ENCODE measurements around the gene IL19.
"Not testable (repeated sequence)": the region's sequence is repeated elsewhere in the genome, so short reads cannot be mapped to it uniquely, and the experiment has no call there.

The IL19 gene

DNA sequence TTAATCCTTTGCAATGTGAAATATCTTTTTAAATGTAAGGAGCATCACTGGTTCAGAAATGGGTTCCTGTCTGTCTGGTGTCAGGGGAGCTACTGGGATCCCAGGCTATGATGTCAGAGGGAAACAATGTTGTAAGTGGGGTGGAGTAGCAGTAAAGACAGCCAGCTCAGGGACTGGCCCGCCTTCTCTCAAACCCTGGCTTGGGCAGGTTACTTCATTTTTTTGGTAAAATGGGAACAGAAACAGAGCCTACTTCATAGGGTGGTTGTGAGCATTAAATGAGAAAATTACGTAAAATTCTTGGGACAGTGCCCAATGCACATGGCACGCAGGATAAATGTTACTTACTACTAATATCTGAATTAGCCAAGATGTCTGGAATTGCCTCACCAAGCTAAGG lies 64.1 kb downstream of the IL19 start:
- DNase-seq, result peak; percentile 95

GRCh38 chr1:206835186-206835585 lies 64.6 kb downstream of the IL19 start:
- no peak for DNase-seq

- no peak for DNase-seq
Measured at GRCh38 chr1:206836111-206836510, 65.5 kb downstream of the IL19 start.

DNA sequence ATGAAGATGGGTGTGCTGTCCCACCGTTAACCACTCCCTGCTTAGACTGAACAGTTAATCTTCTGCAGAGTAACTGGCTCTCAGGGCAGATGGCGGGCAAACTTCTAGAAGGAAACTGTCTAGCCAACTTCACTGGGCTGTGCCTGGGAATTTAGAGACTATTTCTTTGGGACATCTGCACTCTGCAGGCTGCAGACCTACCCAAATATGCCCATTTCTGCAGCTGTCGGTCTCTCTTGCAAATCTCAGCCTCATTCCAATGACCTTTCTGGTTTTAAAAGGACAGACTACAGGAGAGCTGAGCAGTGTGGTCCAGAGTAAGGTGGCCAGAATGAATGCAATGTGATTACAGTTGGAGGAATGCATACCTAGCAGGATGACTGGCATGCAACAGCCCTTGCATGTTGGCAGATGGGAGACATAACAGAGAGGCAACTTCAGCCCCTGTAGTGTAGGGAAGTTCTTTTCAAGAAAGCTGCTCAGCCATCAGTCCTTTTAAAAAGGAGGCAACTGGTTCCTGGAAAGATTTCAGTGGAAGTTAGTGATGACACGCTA lies 68.5 kb downstream of the IL19 start:
- DNase-seq, result no peak

- no peak for DNase-seq
Measured at GRCh38 chr1:206839857-206840256, 69.3 kb downstream of the IL19 start.

DNA sequence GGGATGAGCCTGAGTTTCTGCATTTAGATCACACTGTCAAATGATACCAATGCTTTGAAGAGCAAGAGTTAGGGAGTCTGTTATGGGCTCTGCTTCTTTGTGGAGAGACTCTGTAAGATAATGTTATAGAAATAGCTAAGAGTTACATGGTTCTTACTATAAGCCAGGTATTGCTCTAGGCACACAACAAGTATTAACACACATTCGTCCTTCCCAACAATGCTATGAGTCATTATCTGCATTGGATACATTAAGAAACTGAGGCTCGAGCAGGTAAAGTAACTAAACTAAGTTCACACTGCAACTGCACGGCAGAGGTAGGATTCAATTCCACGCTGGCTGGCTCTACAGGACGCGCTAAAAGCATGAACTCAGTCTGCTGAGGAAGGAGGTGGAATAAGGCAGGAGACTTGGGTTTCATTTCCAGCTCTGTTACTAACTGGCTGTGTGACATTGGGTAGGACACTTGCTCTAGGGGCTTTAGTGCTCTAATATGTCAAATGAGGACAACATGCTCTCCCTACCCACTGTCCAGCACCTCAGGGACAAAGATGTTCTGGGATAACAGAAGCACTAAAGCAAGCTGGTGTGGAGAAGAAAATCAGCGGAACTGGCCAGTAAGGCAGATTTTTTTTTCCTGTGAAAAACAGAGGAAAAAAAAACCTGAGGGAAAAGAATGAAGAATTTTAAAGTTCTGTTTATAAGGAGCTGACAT lies 71.2 kb downstream of the IL19 start:
- no peak for DNase-seq

- DNase-seq, result no peak
Measured at GRCh38 chr1:206842854-206843253, 72.3 kb downstream of the IL19 start.

- DNase-seq, result no peak
Measured at GRCh38 chr1:206843626-206844025, 73.1 kb downstream of the IL19 start.

- DNase-seq, result no peak
Measured at GRCh38 chr1:206846487-206846886, 75.9 kb downstream of the IL19 start.

GRCh38 chr1:206847337-206847834 lies 76.8 kb downstream of the IL19 start:
- no peak for DNase-seq

DNA sequence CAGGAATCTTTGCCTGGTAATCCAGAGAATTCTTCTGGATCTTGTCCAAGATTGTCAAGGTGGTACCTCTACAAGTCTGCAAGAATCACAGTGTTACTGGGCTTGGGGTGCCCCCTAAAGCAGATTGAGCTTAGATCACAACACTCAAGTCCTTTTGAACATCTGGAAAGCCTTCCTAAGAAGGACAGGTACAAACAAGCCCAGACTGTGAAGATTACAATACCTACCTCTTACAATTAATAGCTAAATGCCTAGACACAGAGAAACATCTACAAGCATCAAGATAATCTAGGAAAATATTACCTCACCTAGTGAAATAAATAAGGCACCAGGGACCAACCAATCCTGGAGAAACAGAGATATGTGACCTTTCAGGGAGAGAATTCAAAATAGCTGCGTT lies 77.4 kb downstream of the IL19 start:
- DNase-seq, result no peak

GRCh38 chr1:206850401-206850800 lies 79.8 kb downstream of the IL19 start:
- DNase-seq, result no peak

DNA sequence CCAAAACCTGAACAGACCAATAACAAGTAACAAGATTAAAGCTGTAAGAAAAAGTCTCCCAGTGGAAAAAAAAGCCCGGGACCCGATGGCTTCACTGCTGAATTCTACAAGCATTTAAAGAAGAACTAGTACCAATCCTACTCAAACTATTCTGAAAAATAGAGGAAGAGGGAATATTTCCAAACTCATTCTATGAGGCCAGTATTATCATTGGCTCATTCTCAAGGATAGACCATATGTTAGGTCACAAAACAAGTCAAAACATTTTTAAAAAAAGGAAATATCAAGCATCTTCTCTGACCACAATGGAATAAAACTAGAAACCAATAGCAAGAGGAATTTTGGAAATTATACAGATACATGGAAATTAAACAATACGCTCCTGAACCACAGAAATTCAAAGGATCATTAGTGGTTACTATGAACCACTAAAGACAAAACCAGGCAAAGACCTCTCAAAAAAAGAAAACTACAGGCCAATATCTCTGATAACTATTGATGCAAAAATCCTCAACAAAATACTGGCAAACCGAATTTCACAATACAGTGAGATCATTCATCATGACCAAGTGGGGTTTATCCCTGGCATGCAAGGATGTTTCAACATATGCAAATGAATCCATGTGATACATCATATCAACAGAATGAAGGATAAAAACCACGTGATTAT lies 80.9 kb downstream of the IL19 start:
- peak; percentile 85 for DNase-seq

DNA sequence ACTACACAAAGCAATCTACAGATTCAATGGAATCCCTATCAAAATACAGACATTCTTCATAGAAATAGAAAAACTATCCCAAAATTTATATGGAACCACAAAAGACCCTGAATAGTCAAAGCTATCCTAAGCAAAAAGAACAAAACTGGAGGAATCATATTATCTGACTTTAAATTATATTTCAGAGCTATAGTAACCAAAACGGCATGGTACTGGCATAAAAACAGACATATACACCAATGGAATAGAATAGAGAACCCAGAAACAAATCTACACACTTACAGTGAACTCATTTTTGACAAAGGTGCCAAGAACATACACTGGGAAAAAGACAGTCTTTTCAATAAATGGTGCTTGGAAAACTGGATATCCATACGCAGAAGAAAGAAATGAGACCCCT lies 82.1 kb downstream of the IL19 start:
- not testable (repeated sequence) for DNase-seq

- not testable (repeated sequence) for DNase-seq
Measured at GRCh38 chr1:206853696-206854095, 83.1 kb downstream of the IL19 start.

DNA sequence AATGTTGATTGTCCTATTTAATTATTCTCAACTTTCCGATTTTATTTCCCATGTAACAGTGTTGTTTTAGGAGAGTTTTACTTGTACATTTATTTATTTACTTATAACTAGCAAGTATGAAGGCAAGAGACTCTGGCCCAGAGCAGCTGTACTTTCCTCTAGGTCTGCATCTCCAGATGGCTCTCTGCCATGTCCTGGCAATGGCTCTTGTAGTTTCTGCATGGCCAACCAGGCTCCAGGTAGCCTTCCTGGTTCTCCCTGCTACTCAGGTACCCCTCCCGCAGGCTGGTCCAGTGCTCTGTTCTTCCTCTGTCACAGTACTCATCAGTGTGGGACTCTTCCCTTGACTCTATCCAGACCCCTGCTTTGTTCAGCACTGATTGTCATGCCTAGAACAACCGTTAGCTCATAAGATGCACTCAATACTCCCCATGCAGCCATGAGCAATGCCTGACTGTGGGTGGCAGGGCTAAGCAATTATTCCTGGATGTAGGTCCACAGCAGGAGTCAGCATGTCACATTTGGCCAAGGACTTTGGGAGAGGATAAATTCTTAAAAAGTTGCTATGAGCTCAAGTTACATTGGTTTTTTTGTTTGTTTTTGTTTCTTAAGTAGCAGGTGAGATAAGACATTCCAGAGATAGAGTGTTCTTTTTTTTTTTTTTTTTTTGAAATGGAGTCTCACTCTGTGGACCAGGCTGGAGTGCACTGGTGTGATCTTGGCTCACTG lies 84.0 kb downstream of the IL19 start:
- peak; percentile 14 for DNase-seq

DNA sequence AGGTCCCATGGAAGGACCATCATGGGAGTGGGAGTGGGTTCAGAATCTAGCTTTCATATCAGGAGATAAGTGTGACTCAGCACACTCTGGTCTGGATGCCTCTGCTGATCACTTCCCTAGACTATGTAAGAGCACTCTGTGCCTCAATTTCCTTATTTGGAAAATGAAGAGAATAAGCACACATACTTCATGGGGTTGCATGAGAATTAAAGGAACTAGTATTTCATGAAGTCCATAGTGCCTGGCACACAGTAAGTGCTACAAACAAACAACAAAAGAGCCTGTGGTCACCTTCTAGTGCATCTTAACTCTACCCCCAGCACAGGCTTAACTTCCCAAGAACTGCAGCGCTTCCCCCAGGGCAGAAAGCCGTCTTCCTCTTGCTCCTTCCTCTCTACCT lies 85.3 kb downstream of the IL19 start:
- peak; percentile 18 for DNase-seq

DNA sequence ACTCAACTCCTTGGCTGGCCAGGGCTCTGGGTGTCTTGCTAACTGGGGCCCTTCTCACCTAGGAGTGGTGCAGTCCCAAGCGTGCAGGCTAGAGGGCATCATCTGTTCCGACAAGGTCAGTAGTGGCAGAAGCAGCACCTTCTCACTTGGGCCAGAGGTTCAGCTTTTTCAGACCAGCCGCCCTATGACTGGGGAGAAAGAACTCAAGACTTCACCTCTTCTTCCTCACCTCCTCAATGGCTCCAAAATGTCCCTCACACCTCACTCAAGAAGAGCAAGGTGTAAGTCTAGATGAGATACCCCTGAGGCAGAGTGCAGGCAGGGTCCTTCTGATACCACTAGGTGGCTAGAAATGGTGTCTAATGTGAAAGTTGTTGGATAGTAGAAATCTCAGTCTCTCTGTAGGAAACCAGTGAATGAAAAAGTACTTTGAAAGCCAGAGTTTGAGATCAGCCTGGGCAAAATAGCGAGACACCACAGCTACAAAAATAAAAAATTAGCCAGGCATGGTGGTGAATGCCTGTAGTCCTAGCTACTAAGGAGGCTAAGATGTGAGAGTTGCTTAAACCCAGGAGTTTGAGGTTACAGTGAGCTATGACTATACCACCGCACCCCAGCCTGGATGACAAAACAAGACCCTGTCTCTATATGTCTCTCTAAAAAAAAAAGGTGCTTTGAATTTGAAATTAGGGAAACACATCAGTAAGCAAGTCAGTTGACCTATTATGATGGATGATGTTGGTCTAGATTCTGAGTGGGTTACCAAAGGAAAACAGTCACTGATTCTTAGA lies 86.3 kb downstream of the IL19 start:
- no peak for DNase-seq

DNA sequence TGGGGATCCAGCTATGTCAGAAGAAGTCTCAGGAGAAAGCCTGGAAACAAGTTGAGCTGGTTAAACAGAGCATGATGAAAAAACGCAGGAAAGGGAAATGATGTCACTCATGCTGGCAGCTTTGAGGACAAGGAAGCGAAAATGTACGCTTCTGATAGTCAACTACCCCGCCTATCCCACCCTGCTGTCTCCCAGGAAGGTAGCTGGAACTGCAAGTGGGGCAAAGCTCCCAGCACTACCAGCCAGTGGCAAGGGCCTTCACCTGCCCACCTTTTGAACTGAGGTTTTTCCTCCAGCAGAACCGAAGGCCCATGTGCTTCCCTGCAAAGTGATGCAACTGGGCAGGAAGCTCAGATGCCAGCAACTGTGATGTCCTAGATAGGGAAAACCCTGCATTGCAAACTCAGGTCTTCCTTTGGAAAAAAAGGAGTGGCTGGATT lies 88.5 kb downstream of the IL19 start:
- peak; percentile 86 for DNase-seq

GRCh38 chr1:206860165-206860564 lies 89.6 kb downstream of the IL19 start:
- DNase-seq, result no peak

GRCh38 chr1:206863266-206863665 lies 92.7 kb downstream of the IL19 start:
- no peak for DNase-seq

GRCh38 chr1:206864939-206865671 lies 94.5 kb downstream of the IL19 start, which contains the start of gene IL20:
IL20 (plus strand) TSS chr1:206865623; CDS start chr1:206865853, 230 bp downstream.
- DNase-seq, result peak; percentile 84
